Subcutaneous abdominal adipose tissue (tissue), 5 donors: ENCODE data around the gene TBKBP1.

Experiments
- H3K27ac ChIP-seq: one replicate; pipeline ENCODE4 v1.7.0; 2013; ENCODE audit warnings: low read depth, mild to moderate bottlenecking, inconsistent platforms, low read length, moderate library complexity
- H3K27me3 ChIP-seq, 5 donors: one replicate each; pipeline ENCODE4 v1.7.0; 2013; ENCODE audit warnings: low read length in 5 of 5, inconsistent platforms in 1 of 5; ENCODE audit not compliant: control insufficient read depth in 5 of 5, insufficient read depth in 4 of 5
- H3K36me3 ChIP-seq, 5 donors: one replicate each; pipeline ENCODE4 v1.7.0; 2013; ENCODE audit warnings: low read length in 5 of 5; ENCODE audit not compliant: control insufficient read depth in 5 of 5, insufficient read depth in 5 of 5
- H3K4me1 ChIP-seq, 5 donors: one replicate each; pipeline ENCODE4 v1.7.0; 2013; ENCODE audit warnings: low read length in 5 of 5, mild to moderate bottlenecking in 3 of 5, moderate library complexity in 1 of 5; ENCODE audit not compliant: control insufficient read depth in 5 of 5, insufficient read depth in 5 of 5
- H3K4me3 ChIP-seq, 5 donors: one replicate each; pipeline ENCODE4 v1.7.0; 2013; ENCODE audit warnings: low read length in 5 of 5, low read depth in 1 of 5
- H3K9ac ChIP-seq, 5 donors: one replicate each; pipeline ENCODE4 v1.7.0; 2013; ENCODE audit warnings: low read length in 5 of 5, mild to moderate bottlenecking in 4 of 5, moderate library complexity in 3 of 5
- H3K9me3 ChIP-seq, 5 donors: one replicate each; pipeline ENCODE4 v1.7.0; 2013; ENCODE audit warnings: low read length in 5 of 5; ENCODE audit not compliant: control insufficient read depth in 5 of 5
- donor health status: healthy.
- donor health status: healthy.
- donor health status: healthy.
- donor health status: healthy.
- donor health status: healthy.

TBKBP1 gene

DNA sequence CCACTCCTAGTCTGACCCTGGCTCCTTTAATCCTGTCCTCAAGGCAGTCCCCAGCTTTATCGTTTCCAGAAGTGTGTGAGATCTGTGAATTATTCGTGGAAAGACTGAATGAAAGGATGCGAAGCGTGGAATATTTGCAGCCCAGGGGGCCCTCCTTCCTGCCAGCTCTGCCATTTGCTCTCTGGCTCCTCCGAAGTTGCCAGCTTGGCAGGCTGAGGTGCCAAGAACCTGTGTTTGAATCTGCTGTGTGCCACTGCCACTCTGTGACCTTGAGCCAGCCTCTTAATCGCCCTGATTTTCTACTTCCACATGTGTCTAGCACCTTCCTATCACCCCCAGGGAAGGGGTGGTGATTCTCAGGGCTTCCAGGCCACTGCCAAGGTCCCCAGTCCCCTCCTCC lies 10.8 kb downstream of the TBKBP1 start:
- Histone ChIP-seq H3K4me1 (peaks cover 2 to 38% (median 28%) of the 10 kb centered on the region in 5 donors), H3K9me3 (no peaks in the 10 kb centered on the region), H3K27ac (no peak overlapping the region), H3K4me3 (no peak overlapping the region), H3K27me3 (no peaks in the 10 kb centered on the region), H3K9ac (peak overlapping the region in 1 of 5 donors; percentile 51), H3K36me3 (peaks cover 0 to 61% (median 35%) of the 10 kb centered on the region in 5 donors)

DNA sequence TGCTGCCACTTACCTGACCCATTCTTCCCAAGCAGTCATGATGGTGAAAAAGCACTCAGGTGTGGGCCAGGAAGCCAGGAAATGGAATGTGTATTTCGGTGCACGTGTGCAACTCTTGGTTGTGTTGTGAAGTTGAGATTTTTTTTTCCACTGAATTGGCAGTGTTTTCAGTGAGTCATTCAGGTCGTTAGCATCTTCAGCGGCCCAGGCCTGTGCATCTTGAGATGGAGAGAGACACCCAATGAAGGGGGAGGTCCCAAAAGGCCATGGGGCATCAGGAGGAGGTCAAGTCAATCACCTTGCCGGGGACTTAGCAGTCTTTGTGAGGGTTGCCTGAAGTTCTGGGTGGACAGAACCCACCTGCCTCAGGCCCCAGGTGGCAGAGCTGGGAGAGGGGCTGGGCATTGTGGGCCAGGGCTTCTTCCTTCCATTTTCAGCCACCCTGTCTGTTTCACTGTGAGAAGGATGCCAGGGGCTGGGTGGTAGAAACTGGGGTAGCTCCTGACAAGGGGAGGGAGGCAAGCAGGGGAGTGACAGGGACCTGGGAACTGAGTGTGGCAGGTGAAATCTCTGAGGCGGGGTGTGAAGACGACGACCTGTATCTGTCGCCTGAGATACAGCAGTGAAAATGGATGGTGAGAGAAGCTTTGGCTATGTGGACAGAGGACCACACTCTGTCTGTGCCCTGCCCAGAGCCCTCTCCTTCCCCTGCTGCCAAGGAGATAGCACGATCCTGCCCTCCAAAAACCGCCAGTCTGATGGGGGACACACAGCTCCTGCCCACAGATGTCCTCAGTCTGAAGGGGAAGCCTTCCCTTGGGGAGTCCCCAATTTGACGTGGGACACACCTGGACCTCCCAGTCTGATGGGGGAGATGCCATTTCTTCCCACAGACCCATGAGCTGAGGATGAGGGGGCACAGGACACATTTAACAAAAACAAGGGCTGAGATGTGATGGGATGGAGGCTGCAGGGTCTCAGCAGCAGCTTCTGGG lies 11.9 kb downstream of the TBKBP1 start:
- Histone ChIP-seq H3K4me1 (peaks cover 2 to 38% (median 28%) of the 10 kb centered on the region in 5 donors), H3K27ac (no peak overlapping the region), H3K27me3 (no peaks in the 10 kb centered on the region), H3K4me3 (no peak overlapping the region), H3K36me3 (peaks cover 0 to 65% (median 38%) of the 10 kb centered on the region in 5 donors), H3K9ac (peak overlapping the region in 1 of 5 donors; percentile 39), H3K9me3 (no peaks in the 10 kb centered on the region)

DNA sequence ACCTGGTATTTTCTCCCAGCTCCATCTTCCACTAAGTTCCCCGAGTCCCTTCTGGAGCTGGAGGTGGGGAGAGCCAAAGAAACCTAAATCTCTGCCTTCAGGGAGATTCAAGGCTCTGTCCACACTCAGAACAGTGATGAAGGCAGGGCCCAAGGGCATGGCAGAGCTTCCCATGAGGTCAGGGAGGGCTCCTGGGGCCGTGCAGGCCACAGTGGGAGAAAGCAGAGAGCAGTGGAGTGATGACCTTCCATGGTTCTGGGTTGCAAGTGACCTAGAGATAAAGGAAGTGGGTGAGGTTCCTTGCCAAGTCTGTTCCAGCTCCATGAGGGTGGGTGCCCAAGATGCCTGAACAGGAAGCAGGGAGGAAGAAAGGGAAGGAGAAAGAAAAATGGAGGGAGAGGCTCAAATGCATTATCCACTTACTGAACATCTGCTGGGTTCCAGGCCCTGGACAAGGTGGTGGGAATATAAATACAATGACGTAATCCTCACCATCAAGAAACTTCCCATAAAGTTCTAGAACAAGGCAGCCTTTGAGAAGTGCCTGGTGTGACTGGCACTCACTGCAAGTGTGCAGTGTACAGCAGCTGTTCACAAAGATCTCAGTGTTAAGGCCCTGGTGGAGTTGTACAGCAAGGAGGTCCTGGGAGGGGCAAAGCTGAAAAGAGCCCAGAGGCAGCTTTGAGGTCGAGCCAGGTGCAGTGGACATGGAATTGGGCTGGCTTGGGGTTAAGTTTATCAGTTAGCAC lies 13.3 kb downstream of the TBKBP1 start:
- Histone ChIP-seq H3K4me3 (no peak overlapping the region), H3K9me3 (no peaks in the 10 kb centered on the region), H3K4me1 (peaks cover 2 to 42% (median 28%) of the 10 kb centered on the region in 5 donors), H3K9ac (peak overlapping the region in 1 of 5 donors; percentile 22), H3K27me3 (no peaks in the 10 kb centered on the region), H3K36me3 (peaks cover 0 to 60% (median 41%) of the 10 kb centered on the region in 5 donors), H3K27ac (no peak overlapping the region)

DNA sequence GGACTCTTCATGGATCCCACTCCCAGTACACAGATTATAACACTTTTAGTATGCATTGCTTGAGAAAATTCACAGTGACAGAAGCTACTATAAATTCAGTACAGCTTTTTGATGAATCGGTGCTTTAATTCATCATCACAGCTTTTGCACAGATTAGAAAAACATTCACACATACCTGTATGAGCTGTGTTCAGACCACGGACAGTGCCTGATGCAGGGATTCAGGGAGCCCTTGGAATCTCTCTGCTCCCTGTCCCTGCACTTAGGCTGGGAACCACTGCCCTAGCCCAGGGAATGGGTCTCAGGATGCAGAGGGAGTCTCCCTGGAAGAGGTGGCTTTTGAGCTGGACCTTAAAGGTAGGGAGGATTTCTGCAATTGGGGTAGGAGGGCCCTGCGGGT lies 13.9 kb downstream of the TBKBP1 start:
- Histone ChIP-seq H3K4me1 (peaks cover 2 to 42% (median 28%) of the 10 kb centered on the region in 5 donors), H3K9me3 (no peaks in the 10 kb centered on the region), H3K27me3 (no peaks in the 10 kb centered on the region), H3K36me3 (peaks cover 0 to 59% (median 41%) of the 10 kb centered on the region in 5 donors), H3K4me3 (no peak overlapping the region), H3K27ac (no peak overlapping the region), H3K9ac (no peak overlapping the region)

DNA sequence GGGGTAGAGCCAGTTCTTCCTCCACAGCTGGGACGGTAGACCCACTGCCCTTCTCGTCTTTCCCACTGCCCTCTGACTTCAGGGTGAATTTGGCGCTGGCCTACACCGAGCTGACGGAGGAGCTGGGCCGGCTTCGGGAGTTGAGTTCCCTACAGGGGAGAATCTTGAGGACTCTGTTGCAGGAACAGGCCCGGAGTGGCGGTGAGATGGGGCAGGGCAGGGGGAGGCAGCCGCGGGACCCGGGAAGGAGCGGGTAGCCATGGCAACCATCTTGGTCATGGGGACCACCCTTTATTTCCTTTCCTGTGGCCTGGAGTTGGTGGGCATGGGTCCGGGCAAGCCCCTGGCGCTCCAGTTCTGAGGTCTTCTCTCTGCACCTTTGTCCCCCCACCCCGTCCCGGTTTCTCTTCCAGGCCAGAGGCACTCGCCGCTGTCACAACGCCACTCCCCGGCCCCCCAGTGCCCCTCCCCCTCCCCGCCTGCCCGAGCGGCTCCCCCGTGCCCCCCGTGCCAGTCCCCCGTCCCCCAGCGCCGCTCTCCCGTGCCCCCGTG lies 14.4 kb downstream of the TBKBP1 start:
- peak overlapping the region in 1 of 5 donors; percentile 45 for H3K9ac ChIP-seq
- H3K27me3 ChIP-seq = peaks cover 0 to 4% (median 3%) of the 10 kb centered on the region in 5 donors
- peak overlapping the region in 1 of 5 donors; percentile 11 for H3K4me3 ChIP-seq
- peaks cover 0 to 59% (median 41%) of the 10 kb centered on the region in 5 donors for H3K36me3 ChIP-seq
- no peak overlapping the region for H3K27ac ChIP-seq
- H3K4me1 ChIP-seq = peaks cover 2 to 37% (median 28%) of the 10 kb centered on the region in 5 donors
- H3K9me3 ChIP-seq = no peaks in the 10 kb centered on the region

DNA sequence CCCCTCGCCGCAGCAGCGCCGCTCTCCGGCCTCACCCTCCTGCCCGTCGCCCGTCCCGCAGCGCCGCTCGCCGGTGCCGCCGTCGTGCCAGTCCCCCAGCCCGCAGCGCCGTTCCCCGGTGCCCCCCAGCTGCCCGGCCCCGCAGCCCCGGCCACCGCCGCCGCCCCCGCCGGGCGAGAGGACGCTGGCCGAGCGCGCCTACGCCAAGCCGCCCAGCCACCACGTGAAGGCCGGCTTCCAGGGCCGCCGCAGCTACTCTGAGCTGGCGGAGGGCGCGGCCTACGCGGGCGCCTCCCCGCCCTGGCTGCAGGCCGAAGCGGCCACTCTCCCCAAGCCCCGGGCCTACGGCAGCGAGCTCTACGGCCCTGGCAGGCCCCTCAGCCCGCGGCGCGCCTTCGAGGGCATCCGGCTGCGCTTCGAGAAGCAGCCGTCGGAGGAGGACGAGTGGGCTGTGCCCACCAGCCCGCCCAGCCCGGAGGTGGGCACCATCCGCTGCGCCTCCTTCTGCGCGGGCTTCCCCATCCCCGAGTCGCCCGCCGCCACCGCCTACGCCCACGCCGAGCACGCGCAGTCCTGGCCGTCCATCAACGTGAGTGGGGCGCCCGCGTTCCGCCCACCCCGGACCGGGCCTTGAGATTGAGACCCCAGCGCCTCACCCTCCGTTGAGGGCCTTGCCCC lies 15.0 kb downstream of the TBKBP1 start:
- Histone ChIP-seq H3K4me1 (peaks cover 2 to 31% (median 26%) of the 10 kb centered on the region in 5 donors), H3K27ac (no peak overlapping the region), H3K9ac (no peak overlapping the region), H3K36me3 (peaks cover 0 to 54% (median 40%) of the 10 kb centered on the region in 5 donors), H3K4me3 (no peak overlapping the region), H3K27me3 (peaks cover 0 to 10% (median 8%) of the 10 kb centered on the region in 5 donors), H3K9me3 (no peaks in the 10 kb centered on the region)

DNA sequence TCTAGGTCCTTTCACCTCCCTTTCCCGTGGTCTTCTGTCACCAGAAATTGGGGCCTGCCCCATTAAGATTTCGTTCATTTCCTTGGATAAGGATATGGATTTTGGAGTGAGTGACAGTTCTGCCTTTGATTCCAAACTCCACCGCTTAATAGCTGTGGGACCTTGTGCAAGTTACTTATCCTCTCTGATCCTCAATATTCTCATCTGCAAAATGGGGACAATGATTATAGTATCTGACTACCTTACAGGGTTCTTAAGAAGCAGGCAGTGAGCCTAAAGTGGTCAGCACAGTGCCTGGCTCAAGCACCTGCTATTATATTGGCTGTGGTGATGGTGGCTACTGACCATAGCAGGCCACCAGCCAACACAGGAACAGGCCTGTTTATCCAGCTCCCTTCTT lies 15.6 kb downstream of the TBKBP1 start:
- H3K36me3 ChIP-seq = peaks cover 0 to 50% (median 39%) of the 10 kb centered on the region in 5 donors
- H3K4me1 ChIP-seq = peaks cover 2 to 27% (median 24%) of the 10 kb centered on the region in 5 donors
- H3K9me3 ChIP-seq = no peaks in the 10 kb centered on the region
- H3K27me3 ChIP-seq = peaks cover 0 to 15% (median 8%) of the 10 kb centered on the region in 5 donors
- no peak overlapping the region for H3K27ac ChIP-seq
- no peak overlapping the region for H3K4me3 ChIP-seq
- H3K9ac ChIP-seq = no peak overlapping the region

DNA sequence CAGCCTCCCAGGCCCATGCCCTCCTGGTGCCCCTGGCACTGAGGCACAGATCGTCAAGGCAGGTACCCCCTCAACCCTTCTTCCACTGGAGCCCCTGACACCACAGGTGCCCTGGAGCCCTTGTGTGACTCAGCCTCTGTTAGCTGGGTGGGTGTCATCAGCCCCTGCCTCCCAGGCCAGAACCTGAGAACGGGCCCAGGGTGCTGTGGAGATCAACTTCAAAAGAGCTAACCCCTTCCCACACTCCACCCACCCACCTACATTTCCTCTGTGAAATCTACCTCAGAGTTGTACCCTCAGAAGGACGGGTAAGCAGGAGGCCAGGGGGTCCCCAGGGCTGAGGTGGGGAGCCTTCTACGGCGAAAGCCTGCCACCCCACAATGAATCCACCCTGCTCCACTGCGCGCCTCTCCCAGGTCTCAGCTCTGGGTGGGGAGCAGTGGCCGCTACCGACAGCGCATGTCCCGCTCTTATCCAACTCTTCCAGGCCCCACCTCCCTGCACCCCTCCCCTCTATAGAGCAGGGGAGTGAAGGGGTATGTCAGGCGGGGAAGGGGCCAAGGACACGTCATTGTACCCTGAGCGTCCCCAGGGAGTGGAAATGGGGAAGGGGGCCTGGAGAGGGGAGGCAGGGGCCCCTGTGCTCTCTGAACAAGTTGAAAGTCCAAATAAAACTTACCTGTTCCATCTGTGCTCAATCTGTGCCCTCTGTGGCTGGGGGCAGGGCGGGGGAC lies 17.6 kb downstream of the TBKBP1 start:
- H3K4me1 ChIP-seq = peaks cover 2 to 20% (median 7%) of the 10 kb centered on the region in 5 donors
- H3K36me3 ChIP-seq = peaks cover 0 to 33% (median 27%) of the 10 kb centered on the region in 5 donors
- no peak overlapping the region for H3K4me3 ChIP-seq
- peaks cover 0 to 20% (median 8%) of the 10 kb centered on the region in 5 donors for H3K27me3 ChIP-seq
- no peak overlapping the region for H3K9ac ChIP-seq
- H3K9me3 ChIP-seq = no peaks in the 10 kb centered on the region
- H3K27ac ChIP-seq = no peak overlapping the region
